Stimulated activated CD4-positive, alpha-beta T cell treated with anti-CD3 and anti-CD28 coated beads, TNF-alpha, amount 100 ng/mL, for 48 hours (primary cell): ENCODE data around the gene DCAF4.
"Not testable (repeated sequence)": the region's sequence is repeated elsewhere in the genome, so short reads cannot be mapped to it uniquely, and the experiment has no call there.

Experiments used
- DNase-seq, 3 donors: peaks; one replicate each; pipeline ENCODE4 v3.0.0-alpha.2; 2020; ENCODE audit warnings: low read depth in 3 of 3

Gene DCAF4

DNA sequence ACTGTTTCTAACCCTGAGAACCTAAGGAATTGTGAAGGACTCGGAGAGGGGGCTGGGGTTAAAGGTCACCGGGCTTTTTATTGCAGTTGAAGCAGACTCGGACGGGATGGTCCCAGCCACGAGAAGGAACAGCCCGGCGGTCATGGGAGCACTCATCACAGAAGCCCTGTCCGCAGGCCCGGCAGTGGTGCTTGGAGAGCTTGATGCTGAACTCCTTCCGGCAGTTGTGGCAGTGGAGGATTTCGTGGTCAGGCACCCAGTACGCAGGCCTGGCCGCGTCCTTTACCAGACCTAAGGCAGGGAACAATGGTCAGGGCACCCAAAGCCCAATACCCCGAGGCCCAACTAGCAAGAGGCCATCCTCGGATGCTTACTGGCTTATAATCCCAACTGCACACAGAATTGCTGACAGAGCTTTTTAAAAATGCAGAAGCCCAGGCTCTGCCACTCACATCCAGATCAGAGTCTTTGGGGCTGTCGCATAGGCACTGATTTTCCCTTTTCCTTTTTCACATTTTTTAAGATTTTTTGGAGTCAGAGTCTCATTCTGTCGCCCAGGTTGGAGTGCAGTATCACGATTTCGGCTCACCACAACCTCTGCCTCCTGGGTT, 44.7 kb downstream of the DCAF4 start:
- DNase-seq: no peak

DNA sequence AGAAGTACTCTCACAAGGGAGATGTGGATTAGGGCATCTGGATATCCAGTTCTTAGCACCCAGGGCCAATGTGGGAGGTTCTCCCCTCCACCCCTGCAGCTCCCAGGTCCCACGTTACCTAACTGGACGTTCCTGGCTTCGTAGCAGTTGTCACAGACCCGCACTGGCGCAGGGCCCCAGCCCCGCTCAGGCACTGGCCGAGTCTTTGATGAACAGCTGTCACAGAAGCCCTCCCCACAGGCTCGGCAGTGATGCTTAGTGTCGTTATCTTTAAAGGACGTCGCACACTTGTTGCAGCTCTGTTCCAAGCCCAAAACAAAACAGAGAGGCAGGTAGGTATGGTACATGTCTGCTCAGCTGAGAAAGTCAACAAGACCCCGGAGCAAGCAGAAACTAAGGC, 48.4 kb downstream of the DCAF4 start:
- DNase-seq: no peak

DNA sequence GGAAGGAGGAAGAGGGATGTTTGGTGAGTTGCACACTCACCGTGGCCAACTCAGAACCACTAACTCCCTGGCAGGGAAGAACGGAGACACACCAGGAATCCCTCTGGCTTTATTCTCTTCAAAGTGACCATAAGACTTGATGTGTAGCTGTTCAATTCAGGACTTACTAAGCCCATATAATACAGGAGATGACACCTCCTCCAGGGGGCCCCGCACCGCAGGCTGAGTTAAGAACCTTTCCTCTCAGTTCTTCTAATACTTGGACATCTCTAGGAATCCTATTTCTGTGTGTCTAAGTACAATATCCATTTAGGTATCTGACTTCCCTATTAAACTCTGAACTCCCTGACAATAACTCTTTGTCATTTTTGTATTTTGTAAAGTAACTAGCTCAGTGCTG, 49.5 kb downstream of the DCAF4 start:
- DNase-seq: no peak

- no peak for DNase-seq
Measured at GRCh38 chr14:72978856-72979255, 52.6 kb downstream of the DCAF4 start.

- no peak for DNase-seq
Measured at GRCh38 chr14:72980863-72981262, 54.6 kb downstream of the DCAF4 start.

DNA sequence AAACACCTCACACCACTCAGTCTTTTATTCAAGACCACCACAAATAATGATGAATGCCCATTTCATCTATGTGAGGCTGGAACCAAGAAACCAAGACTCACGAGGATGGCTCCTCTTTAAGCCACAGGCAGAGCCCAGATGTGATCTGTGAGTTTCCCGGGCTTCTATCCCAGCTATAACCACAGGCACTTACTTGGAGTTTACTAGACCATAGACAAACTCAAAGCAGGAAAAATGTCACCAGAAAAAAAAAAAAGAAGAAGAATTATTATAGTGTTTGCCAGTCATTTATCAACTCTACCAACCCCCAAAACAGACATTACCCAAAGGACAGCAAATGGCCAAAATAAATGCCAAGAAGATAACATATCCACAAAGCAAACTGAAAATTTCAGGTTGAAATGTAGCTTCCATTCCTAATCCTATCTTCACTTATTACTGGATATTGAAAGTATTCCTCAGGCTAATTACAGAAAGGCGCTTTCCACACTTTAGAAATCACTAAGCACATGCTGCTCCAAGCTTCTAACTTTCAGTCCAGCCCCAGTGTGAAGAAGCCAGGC, 56.0 kb downstream of the DCAF4 start:
- no peak for DNase-seq

DNA sequence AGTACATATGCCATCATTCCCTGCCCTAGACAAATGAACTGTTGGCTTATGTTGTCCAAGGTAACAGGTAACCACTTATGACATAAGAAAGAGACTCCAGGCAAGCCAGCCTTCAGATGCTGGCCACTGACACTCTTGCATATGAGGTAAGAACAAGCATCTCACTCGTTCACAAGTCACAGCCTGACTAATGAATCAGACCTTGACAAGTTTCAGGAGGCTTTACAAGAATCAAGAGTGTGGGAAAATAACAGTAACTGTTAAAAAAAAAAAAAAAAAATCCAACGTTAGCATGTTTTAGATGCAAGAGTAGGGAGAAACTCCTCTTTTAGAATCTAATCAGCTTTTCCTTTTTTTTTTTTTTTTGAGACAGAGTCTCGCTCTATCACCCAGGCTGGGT, 60.0 kb downstream of the DCAF4 start:
- no peak for DNase-seq

- DNase-seq: no peak
Measured at GRCh38 chr14:72986857-72987256, 60.6 kb downstream of the DCAF4 start.

DNA sequence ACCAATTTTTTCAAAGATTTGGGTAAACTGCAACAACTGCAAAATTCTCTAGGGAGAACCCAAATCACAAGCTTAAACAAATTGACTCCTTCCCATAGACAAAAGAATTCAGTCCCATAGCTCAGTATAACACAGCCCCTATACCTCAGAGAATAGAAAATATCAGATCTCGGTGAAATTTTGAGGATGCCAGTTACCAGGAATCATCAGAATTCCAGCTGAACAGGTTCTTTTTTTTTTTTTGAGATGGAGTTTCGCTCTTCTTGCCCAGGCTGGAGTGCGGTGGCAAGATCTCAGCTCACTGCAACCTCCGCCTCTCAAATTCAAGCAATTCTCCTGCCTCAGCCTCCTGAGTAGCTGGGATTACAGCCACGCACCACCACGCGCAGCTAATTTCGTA, 63.9 kb downstream of the DCAF4 start:
- DNase-seq: no peak

- DNase-seq: no peak
Measured at GRCh38 chr14:72996916-72997315, 70.7 kb downstream of the DCAF4 start.

- no peak for DNase-seq
Measured at GRCh38 chr14:72998252-72998903, 72.1 kb downstream of the DCAF4 start.

GRCh38 chr14:72999316-72999715, 73.1 kb downstream of the DCAF4 start:
- no peak for DNase-seq

- DNase-seq: no peak
Measured at GRCh38 chr14:73000073-73000472, 73.8 kb downstream of the DCAF4 start.

- no peak for DNase-seq
Measured at GRCh38 chr14:73003681-73004080, 77.4 kb downstream of the DCAF4 start.

DNA sequence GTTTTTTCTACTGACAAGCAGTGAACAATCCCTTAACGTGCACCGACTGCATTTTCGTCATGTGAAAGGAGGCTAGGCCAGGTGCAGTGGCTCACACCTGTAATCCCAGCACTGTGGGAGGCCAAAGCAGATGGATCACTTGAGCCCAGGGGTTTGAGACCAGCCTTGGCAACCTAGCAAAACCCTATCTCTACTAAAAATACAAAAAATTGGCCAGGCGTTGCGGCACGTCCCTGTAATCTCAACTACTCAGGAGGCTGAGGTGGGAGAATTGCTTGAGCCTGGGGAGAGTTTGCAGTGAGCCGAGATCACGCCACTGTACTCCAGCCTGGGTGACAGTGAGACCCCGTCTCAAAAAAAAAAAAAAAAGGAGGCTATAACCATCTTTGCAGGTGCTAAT, 78.4 kb downstream of the DCAF4 start:
- not testable (repeated sequence) for DNase-seq

DNA sequence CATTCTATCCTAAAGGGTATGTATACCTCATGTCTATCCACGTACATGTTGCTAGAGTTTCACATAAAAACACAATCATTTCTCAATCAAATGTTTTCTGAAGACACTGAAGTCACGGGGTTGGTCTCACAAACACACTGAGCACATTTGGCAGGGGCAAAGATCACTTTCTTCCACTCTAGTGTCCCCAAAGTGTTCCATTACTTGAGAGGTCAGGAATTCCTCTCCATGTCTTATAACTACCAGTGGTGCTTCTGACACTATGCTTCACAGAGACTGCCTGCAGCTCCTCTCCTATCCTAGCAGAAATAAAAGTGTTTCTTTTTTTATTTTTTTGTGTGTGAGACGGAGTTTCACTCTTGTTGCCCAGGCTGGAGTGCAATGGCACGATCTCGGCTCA, 81.6 kb downstream of the DCAF4 start:
- no peak for DNase-seq

DNA sequence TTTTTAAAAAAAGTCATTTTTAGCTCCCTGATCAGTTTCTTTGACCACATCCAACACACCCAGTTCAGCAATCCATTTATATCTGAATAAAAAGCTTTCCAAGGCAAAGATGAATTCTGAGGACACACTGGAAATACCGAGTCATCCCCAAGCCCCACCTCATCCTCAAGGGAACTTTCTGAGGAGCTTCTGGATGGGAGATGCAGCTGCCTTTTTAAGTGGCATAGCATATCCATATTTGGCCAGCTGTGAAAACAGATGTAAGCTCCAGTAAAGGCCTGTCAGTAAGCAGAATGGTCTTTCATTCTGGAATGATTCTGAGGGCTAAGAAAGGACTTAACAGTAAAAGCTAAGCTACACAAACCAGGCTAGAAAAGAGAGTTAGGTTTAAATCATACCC, 82.2 kb downstream of the DCAF4 start:
- DNase-seq: no peak
